HG03196 (cell line): ENCODE measurements around the gene ACSS1.

Experiments
- ATAC-seq: cut with Tn5 transposase; IDR thresholded peaks from one replicate; pipeline ENCODE4 v1.9.1; 2021; ENCODE audit not compliant: unreplicated experiment

The ACSS1 gene

DNA sequence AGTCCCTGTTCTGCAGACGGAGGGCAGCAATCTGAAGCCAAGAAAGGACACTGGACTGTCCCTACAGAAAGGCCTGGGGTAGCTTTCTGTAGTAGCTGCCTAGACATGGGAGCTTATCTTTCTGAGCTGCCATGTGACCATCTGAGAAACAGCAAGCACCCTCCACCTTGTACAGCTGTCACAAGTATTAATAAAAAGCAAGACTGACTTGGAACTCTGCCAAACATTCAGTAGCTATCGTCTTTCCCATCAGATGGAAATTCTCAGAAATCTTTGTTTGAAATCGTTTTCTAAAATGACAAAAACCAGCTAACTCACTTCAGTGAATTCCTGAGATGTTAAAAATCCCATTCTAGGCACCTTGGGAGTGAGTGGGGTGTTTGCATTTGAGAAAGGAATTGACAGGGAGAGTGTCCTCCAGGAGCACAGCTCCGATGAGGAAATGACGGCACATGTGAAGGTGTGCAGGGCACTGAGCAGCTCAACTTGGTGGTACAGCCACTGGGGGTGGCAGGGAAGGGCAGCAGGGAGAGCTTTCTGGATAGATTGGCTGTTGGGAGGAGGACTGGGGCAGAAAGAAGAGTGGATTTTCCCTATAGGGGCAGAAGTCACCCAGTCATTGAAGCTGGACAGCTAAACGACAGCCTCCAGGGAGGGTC lies 24.5 kb downstream of the ACSS1 start:
- ATAC-seq = no peak

DNA sequence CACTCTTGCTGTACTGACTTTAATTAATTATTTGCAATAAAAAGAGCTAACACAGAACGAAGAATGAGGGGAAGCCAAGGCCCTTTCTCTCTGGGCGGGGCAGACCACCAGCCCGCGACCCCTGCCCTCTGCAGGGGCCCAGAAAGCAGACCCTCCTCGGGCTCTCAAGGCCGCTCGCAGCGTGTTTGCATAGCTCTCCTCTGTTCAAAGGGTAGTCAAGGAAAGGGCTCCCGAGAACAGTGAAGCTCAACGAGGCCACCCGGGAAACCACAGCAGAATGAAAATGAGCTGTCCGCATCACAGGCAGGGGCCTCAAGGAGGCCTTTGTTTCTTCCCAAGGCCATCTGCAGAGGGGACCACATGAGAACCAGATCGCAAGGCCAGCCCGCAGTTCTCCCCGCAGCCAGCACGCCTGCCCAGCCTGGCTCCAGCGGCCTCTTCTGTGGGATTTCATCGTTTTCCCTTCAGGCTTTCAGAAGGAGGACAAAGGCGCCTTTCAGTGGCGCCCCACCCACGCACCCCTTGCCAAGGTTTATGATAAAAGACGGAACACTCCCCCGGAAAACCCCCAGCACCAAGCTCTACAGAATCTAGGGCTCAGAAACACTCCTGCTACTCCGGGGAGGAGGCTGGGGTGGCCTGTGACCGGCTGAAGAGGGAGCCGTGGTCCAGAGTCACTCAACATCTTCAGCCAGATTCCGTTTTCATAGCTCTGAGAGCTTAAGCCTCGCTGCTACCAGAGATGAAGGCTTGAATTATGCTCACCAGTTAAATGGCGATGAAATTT lies 25.3 kb downstream of the ACSS1 start:
- ATAC-seq = no peak

DNA sequence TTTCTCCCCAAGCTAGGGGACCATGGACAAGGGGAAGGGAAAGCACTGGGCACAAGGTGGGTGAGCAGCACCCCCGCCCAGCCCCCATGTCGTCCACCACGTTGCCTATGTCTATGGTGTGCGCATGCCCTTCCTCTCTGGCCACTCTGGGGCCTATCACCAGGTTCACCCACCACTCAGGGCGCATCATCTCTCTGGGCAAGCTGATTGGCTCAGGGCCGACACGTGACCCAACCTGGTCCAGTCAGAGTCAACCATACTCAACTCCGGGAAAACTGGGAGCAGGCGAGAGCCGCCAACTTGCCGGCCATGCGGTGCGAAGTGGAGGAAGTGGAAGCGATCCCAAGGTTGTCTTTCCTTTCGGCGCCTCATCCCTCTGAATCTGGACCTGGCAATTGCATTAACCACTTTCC lies 25.9 kb downstream of the ACSS1 start:
- ATAC-seq = no peak

DNA sequence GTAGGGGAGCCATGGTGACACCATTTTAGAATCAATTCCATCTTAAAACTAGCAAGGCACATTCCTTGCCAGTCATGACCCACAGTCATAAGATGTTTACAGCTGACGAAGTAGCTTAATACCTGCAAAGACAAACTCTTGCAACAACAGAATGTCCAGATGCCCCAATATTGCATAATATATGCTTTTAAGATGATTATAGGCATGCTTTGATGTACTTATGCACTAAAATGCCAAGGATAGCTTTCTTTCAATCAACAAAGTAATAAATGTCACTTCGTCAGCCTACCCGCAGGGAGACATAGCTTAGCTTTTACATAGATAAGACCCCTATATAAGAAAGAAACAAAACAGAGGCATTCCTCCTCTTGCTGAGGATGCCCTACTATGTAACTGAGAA lies 26.7 kb downstream of the ACSS1 start:
- no peak for ATAC-seq

DNA sequence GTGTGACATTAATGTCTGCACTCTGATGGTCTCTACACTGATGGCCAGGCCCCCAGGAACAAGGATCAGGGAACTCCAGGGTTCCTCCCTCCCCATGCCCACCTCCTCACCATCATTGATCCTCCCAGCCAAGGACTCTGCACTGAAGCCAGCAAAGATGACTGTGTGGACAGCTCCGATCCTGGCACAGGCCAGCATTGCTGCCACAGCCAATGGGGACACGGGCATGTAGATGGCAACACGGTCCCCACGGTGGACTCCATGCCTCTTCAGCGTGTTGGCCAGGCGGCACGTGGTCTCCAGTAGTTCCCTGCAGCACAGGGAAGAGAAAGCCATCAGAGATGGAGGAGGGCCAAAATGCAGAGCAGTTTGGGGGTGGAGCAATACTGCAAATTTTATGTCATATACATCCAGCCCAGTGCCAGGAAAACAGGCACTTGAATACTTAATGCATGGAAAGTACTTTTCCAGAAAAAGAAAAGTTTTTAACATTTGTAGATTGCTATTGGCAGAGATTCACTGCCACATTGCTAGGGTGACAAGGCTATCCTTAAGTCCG lies 27.2 kb downstream of the ACSS1 start:
- ATAC-seq = no peak

DNA sequence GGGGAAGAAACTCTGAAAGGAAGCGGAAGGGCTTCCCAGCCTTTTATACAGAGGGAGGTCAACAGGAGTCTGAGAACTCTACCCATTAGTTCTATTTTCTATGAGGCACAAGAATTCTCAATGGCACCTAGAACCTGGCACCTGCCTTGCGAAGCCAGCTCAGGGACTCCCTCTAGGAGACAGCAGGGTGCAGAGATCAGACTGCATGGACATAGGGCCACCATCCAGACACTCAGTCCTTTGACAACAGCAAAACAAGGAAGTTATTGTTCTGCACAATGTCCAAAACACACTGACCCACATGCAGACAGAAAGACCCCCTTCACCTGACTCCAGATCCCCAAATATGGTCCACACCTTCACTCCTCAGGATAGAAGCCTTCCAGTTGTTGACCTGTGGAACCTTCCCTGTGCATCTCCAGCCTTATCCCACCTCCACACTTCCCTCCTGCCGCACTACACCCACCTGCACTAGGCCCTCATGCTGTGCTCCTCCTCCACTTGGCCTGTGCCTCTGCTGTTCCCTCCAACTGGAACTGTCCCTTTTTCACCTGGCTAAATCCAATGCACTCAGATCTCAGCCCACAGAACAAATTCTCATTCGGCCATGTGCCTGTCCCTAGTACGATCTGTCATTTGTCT lies 27.8 kb downstream of the ACSS1 start:
- ATAC-seq = no peak

DNA sequence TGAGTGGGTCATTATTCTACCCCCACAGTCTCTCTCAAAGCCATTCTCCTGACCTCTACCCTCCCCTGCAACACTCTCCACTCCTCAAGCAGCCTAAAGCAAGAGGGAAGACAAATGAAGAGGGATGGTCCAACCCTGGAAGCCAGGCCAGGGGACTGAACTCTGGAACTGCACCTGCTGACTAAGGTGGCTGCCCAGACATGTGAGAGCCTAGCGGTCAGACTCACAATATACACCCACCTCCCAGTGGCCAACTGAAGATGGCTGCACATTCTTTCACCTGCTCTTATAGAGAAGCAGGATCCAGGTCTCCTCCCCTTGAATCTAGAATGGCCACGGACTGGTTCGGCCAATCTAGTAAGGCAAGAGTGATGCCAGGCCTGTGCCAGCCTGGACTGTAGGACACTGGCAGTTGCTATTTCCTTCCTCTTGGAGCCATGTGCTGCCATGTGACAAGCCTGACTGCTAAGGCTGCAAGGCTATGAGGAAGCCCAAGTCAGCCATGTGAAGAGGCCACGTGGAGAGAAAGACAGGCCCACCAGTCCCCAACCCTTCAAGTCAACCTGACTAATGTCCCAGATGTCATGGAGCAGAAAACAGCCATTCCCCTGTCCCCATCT lies 31.8 kb downstream of the ACSS1 start:
- no peak for ATAC-seq

DNA sequence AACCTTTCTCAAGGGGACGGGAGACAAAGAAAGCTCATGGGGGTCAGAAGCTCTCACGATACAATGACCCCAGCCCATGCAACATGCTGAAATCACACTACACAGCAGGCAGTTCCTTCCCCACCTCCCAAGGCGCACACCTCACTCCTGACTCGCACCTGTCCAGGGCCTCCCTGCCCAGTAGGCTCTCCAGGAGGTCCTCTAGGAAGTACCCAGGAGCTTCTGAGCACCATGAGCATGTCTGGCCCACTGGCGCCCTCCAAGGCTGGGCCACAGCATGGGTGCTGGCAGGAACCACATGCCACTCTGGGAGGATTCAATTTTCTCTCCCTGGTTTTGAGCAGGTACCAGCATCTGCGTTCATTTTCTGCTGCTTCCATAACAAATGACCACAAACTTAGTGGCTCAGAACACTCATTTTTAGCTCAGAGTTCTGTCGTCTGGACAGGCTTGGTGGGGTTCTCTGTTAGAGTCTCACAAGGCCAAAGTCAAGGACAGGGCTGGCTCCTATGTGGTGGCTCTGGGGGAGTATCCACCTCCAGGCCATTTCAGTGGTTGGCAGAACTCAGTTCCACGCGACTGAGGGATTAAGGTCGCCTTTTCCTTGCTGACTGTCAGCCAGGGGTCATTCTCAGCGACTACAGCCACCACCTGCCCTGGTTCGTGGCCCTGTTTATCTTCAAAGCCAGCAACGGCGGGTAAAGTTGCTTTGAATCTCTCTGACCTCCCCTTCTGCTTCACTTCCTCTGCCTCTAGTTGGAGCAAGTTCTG lies 32.7 kb downstream of the ACSS1 start:
- ATAC-seq = no peak

DNA sequence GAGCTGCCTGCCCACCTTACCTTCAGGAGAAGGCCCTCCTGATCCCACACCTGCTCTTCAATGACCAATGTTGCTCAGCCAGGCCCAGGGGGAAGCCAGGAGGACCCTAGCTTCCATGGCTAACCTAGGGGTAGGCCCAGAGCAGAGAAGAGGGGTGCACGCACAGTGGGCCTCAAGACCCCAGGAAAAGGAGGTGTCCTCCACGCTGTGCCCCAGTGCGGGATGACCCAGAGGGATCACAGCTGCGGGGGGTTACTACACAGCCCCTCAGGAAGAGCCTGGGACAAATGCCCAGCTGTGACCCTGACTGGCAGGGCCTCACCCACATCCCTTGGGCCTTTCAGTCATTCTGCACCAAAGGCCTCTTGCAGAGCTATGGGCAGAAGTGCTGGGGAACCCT lies 33.8 kb downstream of the ACSS1 start:
- ATAC-seq = no peak

DNA sequence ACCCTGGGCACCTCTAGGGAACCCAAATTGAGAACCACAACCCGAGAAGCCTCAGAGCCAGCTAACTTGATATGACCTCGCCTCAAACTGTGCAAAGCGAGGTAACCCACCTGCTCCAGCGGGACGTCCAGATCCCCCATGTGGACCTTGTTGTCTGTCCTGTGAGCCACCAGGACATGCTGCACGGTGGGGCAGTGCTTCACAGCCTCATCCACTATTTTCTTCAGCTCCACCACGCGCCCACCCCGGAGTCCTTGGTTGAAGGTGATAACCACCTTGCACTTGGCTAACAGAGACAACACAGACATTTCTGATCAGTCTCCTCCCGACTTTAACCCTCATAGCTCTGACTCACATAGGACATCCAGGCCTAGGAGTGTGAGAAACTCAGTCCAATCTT lies 34.6 kb downstream of the ACSS1 start:
- no peak for ATAC-seq

DNA sequence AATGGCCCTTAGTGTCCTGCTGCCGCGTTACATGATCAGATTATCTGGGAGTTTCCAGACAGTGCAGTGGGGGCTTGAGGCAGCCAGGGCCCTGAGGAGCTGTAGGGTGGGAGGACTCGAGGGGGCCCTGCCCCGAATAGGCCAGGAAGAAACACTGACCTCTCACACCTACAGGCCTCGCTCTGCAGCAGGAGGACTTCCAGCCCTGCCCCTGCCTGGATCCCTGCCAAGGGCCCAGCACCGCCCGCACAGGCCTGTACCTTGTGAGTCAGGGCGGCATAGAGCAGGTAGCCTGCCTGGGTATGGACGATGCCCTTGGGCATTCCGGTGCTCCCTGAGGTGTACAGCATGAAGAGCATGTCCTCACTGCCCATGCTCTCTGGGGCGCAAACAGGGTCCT lies 35.3 kb downstream of the ACSS1 start:
- no peak for ATAC-seq

DNA sequence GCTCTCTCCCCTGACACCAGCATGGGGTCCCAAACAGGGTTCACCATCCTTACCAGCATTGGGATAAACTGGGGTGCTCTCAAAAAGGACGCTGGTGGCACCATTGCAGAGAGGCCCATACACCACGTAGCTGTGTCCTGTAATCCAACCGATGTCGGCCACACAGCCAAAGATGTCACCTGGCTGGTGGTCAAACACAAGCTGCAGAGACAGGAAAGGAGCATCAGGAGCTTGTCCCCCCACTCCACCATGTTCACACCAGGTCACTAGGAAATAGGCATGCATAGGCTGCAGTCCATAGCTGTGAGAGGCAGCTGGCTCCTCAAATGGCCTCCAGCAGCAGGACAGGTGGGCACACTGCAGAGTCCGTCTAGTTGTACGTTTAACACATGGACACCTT lies 36.6 kb downstream of the ACSS1 start:
- no peak for ATAC-seq

DNA sequence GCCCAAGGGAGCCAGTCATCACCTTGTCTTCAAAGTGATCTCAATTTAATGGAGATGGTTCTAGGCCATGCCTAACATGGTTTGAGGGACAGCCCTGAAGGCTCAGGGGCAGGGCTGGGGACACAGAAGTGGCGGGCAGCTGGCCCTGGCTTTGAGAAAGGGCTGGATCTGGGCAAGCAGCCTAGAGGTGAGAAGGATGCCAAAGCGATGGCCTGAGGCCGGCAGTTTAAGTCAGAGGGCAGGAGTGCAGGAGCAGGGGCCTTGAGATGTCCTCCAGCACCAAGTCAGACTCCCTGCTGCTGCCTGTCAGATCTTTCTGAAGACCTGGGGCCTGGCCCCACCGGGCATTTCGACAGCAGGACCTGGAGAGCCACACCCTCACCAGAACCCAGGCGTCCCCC lies 37.0 kb downstream of the ACSS1 start:
- no peak for ATAC-seq

DNA sequence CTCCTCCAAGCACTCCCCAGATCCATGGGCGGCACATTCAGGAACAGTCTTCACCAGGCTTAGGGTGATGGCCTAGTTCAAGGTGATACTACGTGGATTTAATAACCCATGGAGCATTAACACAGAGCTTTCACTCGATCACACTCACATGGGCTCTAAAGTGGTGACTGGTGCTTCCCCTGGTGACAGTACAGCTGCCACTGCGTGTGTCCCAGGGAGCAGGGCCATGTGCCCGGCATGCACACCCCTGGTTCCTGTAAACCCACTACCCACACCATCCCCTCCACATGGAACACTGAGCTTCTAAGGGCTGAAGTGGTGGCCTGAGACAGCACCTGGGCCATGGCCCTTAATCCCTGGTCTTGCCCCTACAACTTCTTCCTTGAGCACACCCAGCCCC lies 37.6 kb downstream of the ACSS1 start:
- no peak for ATAC-seq

DNA sequence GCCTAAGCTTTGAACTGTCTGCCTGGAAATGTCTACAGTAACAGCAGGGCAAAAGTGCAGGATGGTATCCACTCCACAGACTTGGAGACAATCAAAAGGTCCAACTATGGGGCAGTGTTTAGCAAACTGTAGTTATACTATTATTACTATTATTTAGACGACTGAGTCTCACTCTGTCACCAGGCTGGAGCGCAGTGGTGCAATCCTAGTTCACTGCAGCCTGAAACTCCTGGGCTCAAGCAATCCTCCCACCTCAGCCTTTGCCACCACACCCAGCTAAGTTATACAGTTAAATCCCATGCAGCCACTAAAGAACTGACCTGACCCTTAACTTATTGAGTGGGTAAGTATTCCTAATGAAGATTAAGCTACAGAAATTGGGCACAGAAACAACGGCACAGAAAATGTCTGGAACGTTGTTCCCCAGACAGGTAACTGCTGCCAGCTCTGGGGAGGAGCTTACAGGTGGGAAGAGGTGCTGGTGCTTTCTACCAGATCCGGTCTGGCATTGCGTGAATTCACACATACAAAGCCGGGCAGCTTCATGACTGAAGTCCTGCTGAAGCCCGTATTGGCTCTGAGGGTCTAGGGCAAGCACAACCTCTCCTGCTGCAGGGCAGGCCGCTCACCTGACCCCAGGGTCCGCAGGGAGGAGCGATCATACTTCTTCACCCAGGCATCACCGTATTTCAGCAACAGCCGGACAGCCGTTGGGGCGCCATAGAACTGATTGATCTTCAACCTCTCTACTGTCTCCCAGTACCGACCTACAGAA lies 38.4 kb downstream of the ACSS1 start:
- ATAC-seq = no peak

DNA sequence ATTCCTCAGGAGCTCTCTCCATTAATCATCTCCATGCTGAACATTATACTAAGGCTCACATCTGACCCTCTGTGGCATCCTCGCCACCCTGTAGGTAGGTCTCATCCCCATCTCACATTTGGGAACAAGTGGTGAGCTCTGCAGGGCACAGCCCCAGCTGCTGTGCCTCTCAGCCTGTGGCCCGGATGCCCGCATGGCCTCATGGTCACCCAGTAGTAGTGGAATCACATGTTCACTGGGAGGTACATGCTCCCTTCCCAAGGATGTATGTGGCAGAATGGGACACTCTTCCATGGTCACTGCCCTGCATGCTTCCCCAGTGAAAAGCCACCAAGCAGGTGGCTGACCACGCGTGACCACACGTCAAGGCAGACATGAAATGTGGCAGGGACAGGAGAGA lies 39.1 kb downstream of the ACSS1 start:
- ATAC-seq = no peak

DNA sequence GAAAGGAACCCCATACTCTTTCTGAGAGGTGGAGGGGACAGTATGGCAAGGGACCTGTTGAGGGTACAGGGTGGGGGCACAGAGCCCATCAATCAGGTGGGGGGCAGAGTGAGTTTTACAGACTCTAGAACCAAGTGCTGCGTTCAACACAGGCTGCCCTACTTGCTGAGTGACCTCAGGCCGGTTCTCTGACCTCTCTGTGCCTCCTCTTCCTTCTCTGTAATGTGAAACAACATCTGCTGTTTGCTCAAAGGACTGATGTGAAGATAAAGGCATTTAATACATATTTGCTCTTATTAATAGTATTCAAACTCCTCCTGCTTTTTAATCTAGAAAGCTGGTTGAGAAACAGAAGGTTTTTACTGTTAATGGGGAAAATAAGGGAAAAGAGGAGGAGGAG lies 39.5 kb downstream of the ACSS1 start:
- no peak for ATAC-seq

DNA sequence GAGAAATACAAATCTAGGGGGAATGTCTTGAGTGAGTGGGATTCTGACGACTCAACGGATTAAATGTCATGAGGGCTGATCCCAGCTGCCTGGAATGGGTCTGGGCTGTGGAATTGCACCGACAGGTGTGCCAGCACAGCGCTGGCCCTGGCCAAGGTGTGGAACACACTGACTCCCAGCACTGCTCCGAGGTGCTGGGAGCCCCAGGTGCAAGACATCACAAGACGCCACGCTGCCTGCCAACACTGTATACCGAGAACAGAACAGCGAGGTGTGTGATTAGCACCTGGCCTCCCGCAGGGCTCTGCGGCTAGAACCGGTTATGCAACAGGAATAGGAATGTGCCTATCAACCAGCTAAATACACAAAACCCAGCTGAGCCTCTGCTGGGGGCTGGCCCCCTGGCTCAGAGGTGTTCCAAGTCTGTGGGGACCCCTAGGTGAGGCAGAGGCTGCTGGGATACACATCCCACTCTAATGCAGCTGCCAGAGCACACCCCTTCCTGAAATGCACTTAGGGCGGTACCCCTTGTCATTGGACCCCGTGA lies 40.6 kb downstream of the ACSS1 start:
- no peak for ATAC-seq

DNA sequence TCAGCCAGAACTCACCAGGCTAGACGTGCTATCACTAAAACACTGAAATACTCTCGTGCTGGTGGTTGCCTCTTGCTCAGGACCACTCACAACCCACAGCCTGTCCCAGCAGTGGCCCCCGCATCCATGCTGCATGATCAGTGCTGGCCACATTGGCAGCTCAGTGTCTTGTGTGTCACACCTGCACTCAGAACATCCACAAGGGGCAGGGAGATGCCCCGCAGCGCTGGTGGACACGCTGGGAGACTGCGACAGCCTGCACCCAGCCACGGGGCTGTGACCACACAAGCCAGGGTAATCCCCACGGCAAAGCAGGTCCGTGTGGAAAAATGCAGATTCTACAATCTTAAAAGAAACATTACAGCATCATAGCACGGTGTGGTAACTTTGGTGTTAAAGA lies 41.5 kb downstream of the ACSS1 start:
- ATAC-seq = no peak

DNA sequence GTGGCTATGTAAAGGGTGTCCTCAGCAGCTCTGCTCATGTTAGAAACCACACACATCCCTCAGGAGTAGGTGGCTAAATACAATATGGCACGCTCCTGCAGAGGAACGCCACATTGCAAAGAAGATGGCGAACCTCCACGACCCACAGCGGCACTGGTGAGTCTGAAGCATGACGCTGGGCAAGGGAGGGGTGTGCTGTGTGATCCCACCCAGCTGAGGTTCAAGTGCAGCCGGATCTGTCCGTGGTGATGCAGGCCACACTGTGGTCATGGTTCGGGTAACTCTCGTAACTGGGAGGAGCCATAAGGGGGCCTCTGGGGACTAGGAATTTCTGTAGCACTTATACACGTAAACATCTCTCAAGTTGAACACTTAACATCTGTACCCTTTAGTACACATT lies 42.0 kb downstream of the ACSS1 start:
- ATAC-seq = no peak
